GM12878 (cell line): Measurements from ENCODE around the gene WNT9B. TPM values are rescaled to one million over a fixed set of nuclear protein-coding genes. Genes with fewer than 3 reads are reported as not detected.

Experiments
- ATAC-seq: fragments of 200-7000 bp; cut with Tn5 transposase; 3 replicates; pipeline ENCODE4 v1.9.1; 2020; ENCODE audit warnings: mild to moderate bottlenecking, moderate library complexity
- BruUV-seq: library from RNA; stranded (reverse); fragments of 400-500 nt; replicated peaks from 2 replicates; lab custom pipeline; 2021; lab: Mats Ljungman, UMichigan
- CTCF ChIA-PET: fragments of 300-600 bp; sonication (Branson Sonifier 250); formaldehyde crosslinking; extraction: SDS; loops from one replicate; lab custom pipeline; 2021; ENCODE audit warnings: inconsistent platforms; lab: Yijun Ruan, JAX
- POLR2A ChIA-PET: fragments of 350-600 bp; formaldehyde crosslinking; extraction: SDS; loops from one replicate; lab custom pipeline; 2021; ENCODE audit warnings: inconsistent platforms; lab: Charles Lee
- RAD21 ChIA-PET: fragments of 300-600 bp; sonication (Branson Sonifier 250); formaldehyde crosslinking; loops from one replicate; lab custom pipeline; 2023; ENCODE audit warnings: antibody characterized with exemption; ENCODE audit not compliant: unreplicated experiment; lab: Charles Lee
- SMC1A ChIA-PET: fragments of 300-600 bp; sonication (Branson Sonifier 250); formaldehyde crosslinking; loops from one replicate; lab custom pipeline; 2023; ENCODE audit not compliant: unreplicated experiment, uncharacterized antibody; lab: Charles Lee
- DNase-seq: peaks from one replicate; pipeline ENCODE4 v3.0.0-alpha.2; 2011; ENCODE audit warnings: low read depth, low spot score
- FAIRE-seq: peaks from 3 replicates; lab custom pipeline; 2011; peaks lifted over from hg19 to GRCh38; lab: Jason Lieb, UNC
- H2AFZ ChIP-seq: 2 replicates; pipeline ENCODE4 v1.6.0; 2011; ENCODE audit warnings: low read depth, low read length, control low read depth; ENCODE audit not compliant: control insufficient read depth
- H3K27ac ChIP-seq: 2 replicates; pipeline ENCODE4 v1.5.1; 2011; ENCODE audit warnings: control low read depth; ENCODE audit not compliant: control insufficient read depth, insufficient read depth
- H3K27me3 ChIP-seq, 2 experiments: replicated peaks in 1 of 2; 2 replicates each; pipeline versions ENCODE4 v1.6.0 to v1.6.1; 2011; ENCODE audit warnings: low read length in 1 of 2; ENCODE audit not compliant: control insufficient read depth in 2 of 2, insufficient read depth in 2 of 2
- H3K36me3 ChIP-seq, 2 experiments: 2 replicates each; pipeline ENCODE4 v1.5.1; 2011; ENCODE audit warnings: low read length in 1 of 2; ENCODE audit not compliant: control insufficient read depth in 2 of 2, insufficient read depth in 2 of 2
- H3K4me1 ChIP-seq: 2 replicates; pipeline ENCODE4 v1.6.1; 2011; ENCODE audit warnings: mild to moderate bottlenecking, low read length, moderate library complexity, mixed read lengths; ENCODE audit not compliant: control insufficient read depth, insufficient read depth
- H3K4me2 ChIP-seq: 2 replicates; pipeline ENCODE4 v1.6.0; 2011; ENCODE audit warnings: control low read depth; ENCODE audit not compliant: control insufficient read depth, insufficient read depth
- H3K4me3 ChIP-seq: fragments of 200-600 bp; sonication (generic); 2 replicates; pipeline ENCODE4 v1.5.1; 2016
- H3K79me2 ChIP-seq: 2 replicates; pipeline ENCODE4 v1.6.0; 2011; ENCODE audit warnings: low read length; ENCODE audit not compliant: control insufficient read depth, insufficient read depth
- H3K9ac ChIP-seq: 2 replicates; pipeline ENCODE4 v1.8.0; 2011; ENCODE audit warnings: low read length, control low read depth, mixed read lengths; ENCODE audit not compliant: control insufficient read depth, insufficient read depth
- H3K9me3 ChIP-seq: replicated peaks from 3 replicates; pipeline ENCODE4 v1.5.1; 2011; ENCODE audit warnings: mild to moderate bottlenecking, low read length; ENCODE audit not compliant: control insufficient read depth, insufficient read depth
- H4K20me1 ChIP-seq: 2 replicates; pipeline ENCODE4 v1.6.0; 2011; ENCODE audit not compliant: control insufficient read depth, insufficient read depth
- EP300 ChIP-seq, 2 experiments: fragments of 150-350 bp in 1 of 2; IDR thresholded peaks; 2 replicates each; pipeline ENCODE4 v1.6.1; 2011 to 2012; ENCODE audit warnings: low read depth in 2 of 2, low read length in 2 of 2, borderline replicate concordance in 1 of 2, improper control_type of control experiment in 1 of 2, inconsistent platforms in 1 of 2; ENCODE audit not compliant: control insufficient read depth in 1 of 2
- EZH2 ChIP-seq: IDR thresholded peaks from 2 replicates; pipeline ENCODE4 v1.6.1; 2012; ENCODE audit warnings: low read depth, mild to moderate bottlenecking, control low read depth, inconsistent platforms, low read length, borderline replicate concordance; ENCODE audit not compliant: control insufficient read depth
- FOXK2 ChIP-seq: fragments of 450-650 bp; IDR thresholded peaks from 2 replicates; pipeline ENCODE4 v1.6.1; 2017; ENCODE audit warnings: mild to moderate bottlenecking, moderate library complexity
- FOXM1 ChIP-seq: IDR thresholded peaks from 2 replicates; pipeline ENCODE4 v1.6.1; 2012; ENCODE audit warnings: low read depth, mild to moderate bottlenecking, inconsistent platforms, low read length, moderate library complexity
- IRF4 ChIP-seq: IDR thresholded peaks from 2 replicates; pipeline ENCODE4 v1.6.1; 2011; ENCODE audit warnings: low read depth, low read length
- MEF2B ChIP-seq: fragments of 450-650 bp; IDR thresholded peaks from 2 replicates; pipeline ENCODE4 v1.6.1; 2018; ENCODE audit warnings: mild to moderate bottlenecking, moderate library complexity; ENCODE audit not compliant: partially characterized antibody, poor library complexity, severe bottlenecking
- POU2F2 ChIP-seq: IDR thresholded peaks from 3 replicates; pipeline ENCODE4 v1.6.1; 2011; ENCODE audit warnings: low read depth, mild to moderate bottlenecking, low read length, borderline replicate concordance
- TCF3 ChIP-seq: IDR thresholded peaks from 2 replicates; pipeline ENCODE4 v1.6.1; 2012; ENCODE audit warnings: low read depth, mild to moderate bottlenecking, low read length, borderline replicate concordance; ENCODE audit not compliant: insufficient read depth
- ZNF207 ChIP-seq: fragments of 450-650 bp; IDR thresholded peaks from 2 replicates; pipeline ENCODE4 v1.6.1; 2014; ENCODE audit warnings: antibody characterized with exemption, mild to moderate bottlenecking, borderline replicate concordance
- WGBS: methylation state at CpG from one replicate; pipeline ENCODE4 v1.1.6; 2016; ENCODE audit warnings: low lambda C conversion rate; ENCODE audit not compliant: insufficient replicate concordance, insufficient coverage; ENCODE audit errors: missing lambda C conversion rate; 5-methylcytosine and 5-hydroxymethylcytosine counted together
- in situ Hi-C: fragments of 300-500 bp; cut with MboI; formaldehyde crosslinking; loops from 9 replicates; pipeline ENCODE4 v1.14.3; 2018; ENCODE audit warnings: mixed read lengths
- intact Hi-C: fragments of 100-400 bp; cut with micrococcal nuclease; formaldehyde crosslinking; loops from one replicate; pipeline ENCODE4 v1.14.2; 2022; ENCODE audit not compliant: unreplicated experiment
- polyA plus RNA-seq, 11 experiments: library from polyadenylated mRNA; depleted of rRNA in 4 of 11; unstranded in 6 of 11; stranded (reverse) in 5 of 11; fragments of >200 nt; fragmentation: Nextera tagmentation in 4 of 11; fragmentation: Illumina TruSeq in 1 of 11; extraction: Ambion mirVana in 4 of 11; extraction: Trizol in 1 of 11; gene quantifications; 1 replicate in 1 of 11; 2 replicates in 10 of 11; pipeline versions ENCODE4 v1.2.1 to v1.2.3, GENCODE V29; 2011 to 2016; ENCODE audit warnings: inconsistent platforms in 2 of 11, missing spikeins in 2 of 11, low read depth in 1 of 11
- total RNA-seq, 4 experiments: library from RNA; depleted of rRNA in 3 of 4; stranded (reverse); fragments of >200 nt in 3 of 4; fragmentation: Illumina TruSeq in 1 of 4; extraction: Trizol in 1 of 4; gene quantifications; 2 replicates each; pipeline versions ENCODE4 v1.2.1 to v1.2.3, GENCODE V29; 2013 to 2021
- TF ChIP-seq, protein P1 (sequence below), 3 experiments: IDR thresholded peaks in 2 of 3; conservative IDR thresholded peaks in 1 of 3; 2 replicates each; pipeline ENCODE4 v1.5.1; 2011; ENCODE audit warnings: low read depth in 3 of 3, low read length in 3 of 3, mild to moderate bottlenecking in 3 of 3, control low read depth in 2 of 3, moderate library complexity in 2 of 3, inconsistent platforms in 1 of 3, mixed read lengths in 1 of 3; ENCODE audit not compliant: control insufficient read depth in 2 of 3, insufficient read depth in 1 of 3; ENCODE audit errors: extremely low read depth in 1 of 3
- TF ChIP-seq, protein P2 (sequence below): fragments of 450-650 bp; IDR thresholded peaks from 2 replicates; pipeline ENCODE4 v1.6.1; 2017; ENCODE audit warnings: mild to moderate bottlenecking, moderate library complexity

The WNT9B gene
- total and polyA plus RNA-seq, 10 of the 15 experiments (the other 5 are each of a cell fraction or from before 2014, with no cell fraction given): not detected

- Histone ChIP-seq H3K27ac (no peak overlapping the region), H3K4me2 (no peak overlapping the region), H3K4me1 (no peaks in the 10 kb centered on the region), H3K9me3 (no peaks in the 10 kb centered on the region), H2AFZ (no peak overlapping the region), H3K4me3 (no peak overlapping the region), H3K36me3 (no peaks in the 10 kb centered on the region), H3K9ac (no peak overlapping the region), H4K20me1 (no peaks in the 10 kb centered on the region; the same call in 1 of the 2 replicates), H3K27me3 (no peaks in the 10 kb centered on the region), H3K79me2 (no peaks in the 10 kb centered on the region)
- intact Hi-C loops (no loop called here), in situ Hi-C loops (no loop called here)
- 0% methylated on average over 5 of the region's 5 CpGs for WGBS
- FAIRE-seq (no peak), ATAC-seq (no peak), DNase-seq (no peak)
- no TSS peak for BruUV-seq
- ChIA-PET SMC1A (no interaction called here), POLR2A (no interaction called here), CTCF (no interaction called here), RAD21 (no interaction called here)
- no peak for TF ChIP-seq EP300 (IDR thresholded peaks at IDR 0.05; ENCODE audit: borderline replicate concordance in 1 of 2, control insufficient read depth in 1 of 2, low read depth in 2 of 2, low read length in 2 of 2)
These were observed 29.6 kb downstream of the WNT9B start for GRCh38 chr17:46881015-46881414.

- 53% methylated on average over 8 of the region's 8 CpGs for WGBS
- no peak for DNase-seq
- Histone ChIP-seq H4K20me1 (no peaks in the 10 kb centered on the region; the same call in 1 of the 2 replicates), H3K36me3 (no peaks in the 10 kb centered on the region), H3K4me3 (no peak overlapping the region), H3K9ac (no peak overlapping the region), H3K79me2 (no peaks in the 10 kb centered on the region), H3K4me2 (no peak overlapping the region), H3K27ac (no peak overlapping the region), H3K9me3 (no peaks in the 10 kb centered on the region), H2AFZ (no peak overlapping the region), H3K27me3 (no peaks in the 10 kb centered on the region), H3K4me1 (no peaks in the 10 kb centered on the region)
- RAD21 ChIA-PET: no interaction called here
- SMC1A ChIA-PET: no interaction called here
- no peak for ATAC-seq
- no TSS peak for BruUV-seq
- CTCF ChIA-PET: no interaction called here
- intact Hi-C loops (no loop called here), in situ Hi-C loops (no loop called here)
- POLR2A ChIA-PET: no interaction called here
- FAIRE-seq: no peak
- TF ChIP-seq POU2F2: no peak
- TF ChIP-seq IRF4: no peak
- no peak for TF ChIP-seq FOXK2
- TF ChIP-seq EZH2: no peak
- no peak for TF ChIP-seq MEF2B
- TF ChIP-seq ZNF207: no peak
- no peak for TF ChIP-seq TCF3
- TF ChIP-seq, protein P1, sequence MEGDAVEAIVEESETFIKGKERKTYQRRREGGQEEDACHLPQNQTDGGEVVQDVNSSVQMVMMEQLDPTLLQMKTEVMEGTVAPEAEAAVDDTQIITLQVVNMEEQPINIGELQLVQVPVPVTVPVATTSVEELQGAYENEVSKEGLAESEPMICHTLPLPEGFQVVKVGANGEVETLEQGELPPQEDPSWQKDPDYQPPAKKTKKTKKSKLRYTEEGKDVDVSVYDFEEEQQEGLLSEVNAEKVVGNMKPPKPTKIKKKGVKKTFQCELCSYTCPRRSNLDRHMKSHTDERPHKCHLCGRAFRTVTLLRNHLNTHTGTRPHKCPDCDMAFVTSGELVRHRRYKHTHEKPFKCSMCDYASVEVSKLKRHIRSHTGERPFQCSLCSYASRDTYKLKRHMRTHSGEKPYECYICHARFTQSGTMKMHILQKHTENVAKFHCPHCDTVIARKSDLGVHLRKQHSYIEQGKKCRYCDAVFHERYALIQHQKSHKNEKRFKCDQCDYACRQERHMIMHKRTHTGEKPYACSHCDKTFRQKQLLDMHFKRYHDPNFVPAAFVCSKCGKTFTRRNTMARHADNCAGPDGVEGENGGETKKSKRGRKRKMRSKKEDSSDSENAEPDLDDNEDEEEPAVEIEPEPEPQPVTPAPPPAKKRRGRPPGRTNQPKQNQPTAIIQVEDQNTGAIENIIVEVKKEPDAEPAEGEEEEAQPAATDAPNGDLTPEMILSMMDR (IDR thresholded peaks at IDR 0.05 in 2 of 3, conservative IDR thresholded peaks at IDR 0.05 in 1 of 3; ENCODE audit: control insufficient read depth in 2 of 3, extremely low read depth in 1 of 3, insufficient read depth in 1 of 3, low read depth in 3 of 3, low read length in 3 of 3): no peak
- TF ChIP-seq, protein P2, sequence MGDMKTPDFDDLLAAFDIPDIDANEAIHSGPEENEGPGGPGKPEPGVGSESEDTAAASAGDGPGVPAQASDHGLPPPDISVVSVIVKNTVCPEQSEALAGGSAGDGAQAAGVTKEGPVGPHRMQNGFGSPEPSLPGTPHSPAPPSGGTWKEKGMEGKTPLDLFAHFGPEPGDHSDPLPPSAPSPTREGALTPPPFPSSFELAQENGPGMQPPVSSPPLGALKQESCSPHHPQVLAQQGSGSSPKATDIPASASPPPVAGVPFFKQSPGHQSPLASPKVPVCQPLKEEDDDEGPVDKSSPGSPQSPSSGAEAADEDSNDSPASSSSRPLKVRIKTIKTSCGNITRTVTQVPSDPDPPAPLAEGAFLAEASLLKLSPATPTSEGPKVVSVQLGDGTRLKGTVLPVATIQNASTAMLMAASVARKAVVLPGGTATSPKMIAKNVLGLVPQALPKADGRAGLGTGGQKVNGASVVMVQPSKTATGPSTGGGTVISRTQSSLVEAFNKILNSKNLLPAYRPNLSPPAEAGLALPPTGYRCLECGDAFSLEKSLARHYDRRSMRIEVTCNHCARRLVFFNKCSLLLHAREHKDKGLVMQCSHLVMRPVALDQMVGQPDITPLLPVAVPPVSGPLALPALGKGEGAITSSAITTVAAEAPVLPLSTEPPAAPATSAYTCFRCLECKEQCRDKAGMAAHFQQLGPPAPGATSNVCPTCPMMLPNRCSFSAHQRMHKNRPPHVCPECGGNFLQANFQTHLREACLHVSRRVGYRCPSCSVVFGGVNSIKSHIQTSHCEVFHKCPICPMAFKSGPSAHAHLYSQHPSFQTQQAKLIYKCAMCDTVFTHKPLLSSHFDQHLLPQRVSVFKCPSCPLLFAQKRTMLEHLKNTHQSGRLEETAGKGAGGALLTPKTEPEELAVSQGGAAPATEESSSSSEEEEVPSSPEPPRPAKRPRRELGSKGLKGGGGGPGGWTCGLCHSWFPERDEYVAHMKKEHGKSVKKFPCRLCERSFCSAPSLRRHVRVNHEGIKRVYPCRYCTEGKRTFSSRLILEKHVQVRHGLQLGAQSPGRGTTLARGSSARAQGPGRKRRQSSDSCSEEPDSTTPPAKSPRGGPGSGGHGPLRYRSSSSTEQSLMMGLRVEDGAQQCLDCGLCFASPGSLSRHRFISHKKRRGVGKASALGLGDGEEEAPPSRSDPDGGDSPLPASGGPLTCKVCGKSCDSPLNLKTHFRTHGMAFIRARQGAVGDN: no peak
- no peak for TF ChIP-seq FOXM1
These were observed 31.3 kb downstream of the WNT9B start for GRCh38 chr17:46882666-46883065.
